ENCODE data around the gene CYFIP1.

The CYFIP1 gene

GRCh38 chr15:22951381-22952280 lies 28.5 kb downstream of the CYFIP1 start:
- H3K27ac ChIP-seq, result peak overlapping the region; percentile 82
- POLR2A ChIA-PET (ENCODE audit: low non-redundant PET), result interaction anchor here (0.6 to 0.9 kb wide), 2 partner anchors 14 to 28 kb away, joined by 3 read pairs; no protein-coding TSS in a partner anchor
- CTCF ChIA-PET, result interaction anchor here (0.5 kb wide), 1 partner anchor 49 kb away, joined by 3 read pairs; no protein-coding TSS in a partner anchor
- peak; percentile 65 for DNase-seq (ENCODE audit: low spot score)
- TF ChIP-seq, protein P1, sequence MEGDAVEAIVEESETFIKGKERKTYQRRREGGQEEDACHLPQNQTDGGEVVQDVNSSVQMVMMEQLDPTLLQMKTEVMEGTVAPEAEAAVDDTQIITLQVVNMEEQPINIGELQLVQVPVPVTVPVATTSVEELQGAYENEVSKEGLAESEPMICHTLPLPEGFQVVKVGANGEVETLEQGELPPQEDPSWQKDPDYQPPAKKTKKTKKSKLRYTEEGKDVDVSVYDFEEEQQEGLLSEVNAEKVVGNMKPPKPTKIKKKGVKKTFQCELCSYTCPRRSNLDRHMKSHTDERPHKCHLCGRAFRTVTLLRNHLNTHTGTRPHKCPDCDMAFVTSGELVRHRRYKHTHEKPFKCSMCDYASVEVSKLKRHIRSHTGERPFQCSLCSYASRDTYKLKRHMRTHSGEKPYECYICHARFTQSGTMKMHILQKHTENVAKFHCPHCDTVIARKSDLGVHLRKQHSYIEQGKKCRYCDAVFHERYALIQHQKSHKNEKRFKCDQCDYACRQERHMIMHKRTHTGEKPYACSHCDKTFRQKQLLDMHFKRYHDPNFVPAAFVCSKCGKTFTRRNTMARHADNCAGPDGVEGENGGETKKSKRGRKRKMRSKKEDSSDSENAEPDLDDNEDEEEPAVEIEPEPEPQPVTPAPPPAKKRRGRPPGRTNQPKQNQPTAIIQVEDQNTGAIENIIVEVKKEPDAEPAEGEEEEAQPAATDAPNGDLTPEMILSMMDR (conservative IDR thresholded peaks at IDR 0.05; ENCODE audit: low read depth), result no peak

DNA sequence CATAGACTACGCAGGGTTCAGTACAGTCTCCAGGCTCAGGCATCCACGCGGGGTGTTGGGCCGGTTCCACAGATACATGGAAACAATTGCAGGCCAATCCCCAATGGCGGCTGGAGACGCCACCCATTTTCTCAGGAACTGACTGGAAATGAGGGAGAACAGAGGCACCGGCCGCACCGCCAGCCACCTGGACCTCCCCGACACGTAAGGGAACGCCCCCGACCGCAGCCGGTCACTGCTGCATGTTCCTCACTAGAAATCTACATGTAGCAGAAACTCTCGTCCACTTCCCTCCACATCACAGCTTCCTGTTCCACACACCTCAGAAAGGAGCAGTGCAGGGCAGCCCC lies 29.2 kb downstream of the CYFIP1 start:
- POLR2A ChIA-PET (ENCODE audit: low non-redundant PET), result no interaction called here
- peak overlapping the region; percentile 82 for H3K27ac ChIP-seq
- no peak for DNase-seq (ENCODE audit: low spot score)
- TF ChIP-seq, protein P1 (conservative IDR thresholded peaks at IDR 0.05; ENCODE audit: low read depth), result no peak
- CTCF ChIA-PET, result no interaction called here

DNA sequence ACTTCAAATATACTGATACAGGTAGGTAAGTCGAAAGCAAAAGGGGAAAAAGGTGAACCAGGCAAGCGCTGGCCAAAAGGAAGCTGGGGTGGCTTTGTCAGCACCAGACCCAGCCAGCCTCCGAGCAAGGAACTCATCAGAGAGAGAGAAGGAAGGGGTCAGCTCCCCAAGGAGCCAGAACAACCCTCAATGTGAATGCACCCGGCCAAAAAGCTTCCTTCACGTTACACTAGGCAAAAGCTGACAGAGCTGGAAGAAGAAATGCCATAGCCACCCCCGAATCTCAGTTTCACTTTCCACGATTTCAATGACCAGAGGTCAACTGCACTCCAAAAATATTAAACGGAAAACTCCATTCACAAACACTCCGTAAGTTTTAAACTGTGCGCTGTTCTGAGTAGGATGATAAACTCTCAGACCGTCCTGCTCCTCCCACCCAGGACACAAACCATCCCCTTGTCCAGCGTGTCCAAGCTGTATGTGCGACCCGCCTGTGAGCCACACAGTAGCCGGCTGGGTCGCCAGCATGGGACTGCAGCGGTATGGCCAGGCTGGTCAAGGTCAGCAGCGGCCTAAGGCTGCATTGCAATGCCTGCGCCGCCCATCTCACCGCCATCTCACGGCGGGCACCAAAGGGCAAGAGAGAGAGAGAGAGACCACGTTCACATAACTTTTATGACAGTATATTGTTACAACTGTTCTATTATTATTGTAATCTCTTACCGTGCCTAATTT lies 29.7 kb downstream of the CYFIP1 start:
- ChIA-PET CTCF (no interaction called here), POLR2A (ENCODE audit: low non-redundant PET) (no interaction called here)
- peak overlapping the region; percentile 82; the same call in 1 of the 2 replicates for H3K27ac ChIP-seq
- TF ChIP-seq, protein P1 (conservative IDR thresholded peaks at IDR 0.05; ENCODE audit: low read depth), result no peak
- no peak for DNase-seq (ENCODE audit: low spot score)

GRCh38 chr15:22949074-22949547 lies 31.1 kb downstream of the CYFIP1 start:
- TF ChIP-seq, protein P1 (conservative IDR thresholded peaks at IDR 0.05; ENCODE audit: low read depth), result no peak
- no peak for DNase-seq (ENCODE audit: low spot score)
- H3K27ac ChIP-seq, result 0 out of 2 replicates have a peak overlapping the region, but pooled peaks have one; percentile 3
- POLR2A ChIA-PET (ENCODE audit: low non-redundant PET), result no interaction called here
- CTCF ChIA-PET, result no interaction called here

DNA sequence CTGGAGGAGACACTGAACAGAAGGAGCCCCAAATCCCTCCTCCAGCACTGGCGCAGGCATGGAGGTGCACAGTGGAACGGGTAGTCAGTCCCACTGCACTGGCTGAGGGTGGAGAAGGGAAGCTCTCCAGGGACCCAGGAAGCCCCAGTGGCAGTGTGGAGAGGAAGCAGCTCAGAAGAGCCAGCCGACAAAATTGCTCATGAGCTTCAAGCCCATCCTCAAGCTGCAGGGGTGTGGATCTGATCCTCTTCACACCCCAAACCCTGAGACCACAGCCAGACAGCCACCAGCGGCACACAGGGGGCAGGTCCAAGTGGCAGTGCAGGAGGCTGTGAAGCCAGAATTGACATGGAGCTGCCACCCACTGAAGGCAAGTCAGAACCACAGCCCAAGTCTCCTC lies 32.1 kb downstream of the CYFIP1 start:
- POLR2A ChIA-PET (ENCODE audit: low non-redundant PET), result no interaction called here
- no peak for DNase-seq (ENCODE audit: low spot score)
- peak overlapping the region; percentile 4; the same call in 1 of the 2 replicates for H3K27ac ChIP-seq
- CTCF ChIA-PET, result no interaction called here
- TF ChIP-seq, protein P1 (conservative IDR thresholded peaks at IDR 0.05; ENCODE audit: low read depth), result no peak
